Neural cell (in vitro differentiated cells): Measurements from ENCODE around the gene NME7. TPM values are rescaled to one million over a fixed set of nuclear protein-coding genes. Genes with fewer than 3 reads are reported as not detected.

Source experiments
- H2AFZ ChIP-seq: fragments of 200-600, 300-800 bp; sonication (generic), shearing (Covaris generic); 2 replicates; pipeline ENCODE4 v1.6.0; 2014; ENCODE audit warnings: low read depth, mild to moderate bottlenecking, antibody characterized with exemption, low read length, moderate library complexity
- H3F3A ChIP-seq: fragments of 200-600 bp; shearing (Covaris generic); 2 replicates; pipeline ENCODE4 v1.6.1; 2016; ENCODE audit warnings: mild to moderate bottlenecking, moderate library complexity, mixed read lengths, antibody characterized with exemption, low read length; ENCODE audit not compliant: insufficient read depth, poor library complexity, severe bottlenecking
- H3K27ac ChIP-seq: fragments of 200-600, 300-800 bp; sonication (generic), shearing (Covaris generic); 2 replicates; pipeline ENCODE4 v1.5.1; 2014; ENCODE audit warnings: mild to moderate bottlenecking, low read length, moderate library complexity
- H3K27me3 ChIP-seq: fragments of 300-800, 200-600 bp; sonication (generic), shearing (Covaris generic); 2 replicates; pipeline ENCODE4 v1.6.0; 2014; ENCODE audit warnings: mild to moderate bottlenecking, low read depth, low read length, moderate library complexity; ENCODE audit not compliant: insufficient read depth
- H3K36me3 ChIP-seq: fragments of 300-800, 200-600 bp; sonication (generic), shearing (Covaris generic); 2 replicates; pipeline ENCODE4 v1.5.1; 2014; ENCODE audit warnings: mild to moderate bottlenecking, antibody characterized with exemption, low read length, moderate library complexity; ENCODE audit not compliant: insufficient read depth
- H3K4me2 ChIP-seq: fragments of 300-800, 200-600 bp; sonication (generic), shearing (Covaris generic); 2 replicates; pipeline ENCODE4 v1.6.0; 2014; ENCODE audit warnings: mild to moderate bottlenecking, low read length
- H3K4me3 ChIP-seq: fragments of 300-800, 200-600 bp; sonication (generic), shearing (Covaris generic); 2 replicates; pipeline ENCODE4 v1.5.1; 2014; ENCODE audit warnings: mild to moderate bottlenecking, low read length, moderate library complexity
- H3K79me2 ChIP-seq: fragments of 200-600 bp; shearing (Covaris generic); replicated peaks from 2 replicates; pipeline ENCODE4 v1.6.0; 2014; ENCODE audit warnings: mild to moderate bottlenecking, low read length, moderate library complexity; ENCODE audit not compliant: insufficient read depth
- H3K9ac ChIP-seq: fragments of 300-800, 200-600 bp; sonication (generic), shearing (Covaris generic); 2 replicates; pipeline ENCODE4 v1.6.1; 2016; ENCODE audit warnings: mild to moderate bottlenecking, low read length, mixed read lengths
- H3K9me2 ChIP-seq: fragments of 200-600 bp; shearing (Covaris generic); 2 replicates; pipeline ENCODE4 v1.6.1; 2016; ENCODE audit warnings: mild to moderate bottlenecking, low read length, mixed read lengths; ENCODE audit not compliant: insufficient read depth
- H3K9me3 ChIP-seq: fragments of 200-600, 300-800 bp; sonication (generic), shearing (Covaris generic); 2 replicates; pipeline ENCODE4 v1.6.1; 2016; ENCODE audit warnings: mild to moderate bottlenecking, mixed run types, low read length, moderate library complexity, mixed read lengths
- H4K20me1 ChIP-seq: fragments of 200-600 bp; shearing (Covaris generic); 2 replicates; pipeline ENCODE4 v1.6.1; 2016; ENCODE audit warnings: mild to moderate bottlenecking, mixed run types; ENCODE audit not compliant: insufficient read depth
- CTCF ChIP-seq: fragments of 450-650 bp; IDR thresholded peaks from 2 replicates; pipeline ENCODE4 v1.5.1; 2014; ENCODE audit warnings: antibody characterized with exemption, mild to moderate bottlenecking, moderate library complexity; ENCODE audit not compliant: poor library complexity, severe bottlenecking
- EP300 ChIP-seq: fragments of 450-650 bp; conservative IDR thresholded peaks from 2 replicates; pipeline ENCODE4 v1.6.1; 2014; ENCODE audit warnings: antibody characterized with exemption, mild to moderate bottlenecking, moderate library complexity; ENCODE audit not compliant: poor library complexity, severe bottlenecking
- EZH2 ChIP-seq: fragments of 200-600, 300-800 bp; shearing (Covaris generic), sonication (generic); IDR thresholded peaks from 2 replicates; pipeline ENCODE4 v1.6.1; 2014; ENCODE audit warnings: antibody characterized with exemption, low read length, borderline replicate concordance, mild to moderate bottlenecking; ENCODE audit not compliant: insufficient read depth, poor library complexity, severe bottlenecking
- MXI1 ChIP-seq: fragments of 450-650 bp; conservative IDR thresholded peaks from 2 replicates; pipeline ENCODE4 v1.6.1; 2014; ENCODE audit warnings: antibody characterized with exemption, mild to moderate bottlenecking; ENCODE audit not compliant: poor library complexity, severe bottlenecking
- POLR2AphosphoS5 ChIP-seq: IDR thresholded peaks from 2 replicates; pipeline ENCODE4 v1.6.1; 2012
- RAD21 ChIP-seq: fragments of 450-650 bp; conservative IDR thresholded peaks from 2 replicates; pipeline ENCODE4 v1.6.1; 2014; ENCODE audit warnings: antibody characterized with exemption, mild to moderate bottlenecking, moderate library complexity
- REST ChIP-seq: IDR thresholded peaks from 2 replicates; pipeline ENCODE4 v1.6.1; 2012; ENCODE audit warnings: borderline replicate concordance
- SMC3 ChIP-seq: fragments of 450-650 bp; conservative IDR thresholded peaks from 2 replicates; pipeline ENCODE4 v1.6.1; 2014; ENCODE audit warnings: antibody characterized with exemption, mild to moderate bottlenecking, moderate library complexity; ENCODE audit not compliant: poor library complexity
- TAF1 ChIP-seq: IDR thresholded peaks from 2 replicates; pipeline ENCODE4 v1.6.1; 2012; ENCODE audit warnings: low read depth
- polyA plus RNA-seq: library from polyadenylated mRNA; depleted of rRNA; stranded (reverse); fragments of >200 nt; gene quantifications from 2 replicates; pipeline ENCODE4 v1.2.3, GENCODE V29; 2014

NME7 gene
- polyA plus RNA-seq, 1 donor from 2014 or later, result 42.4 TPM

- Histone ChIP-seq H3K9ac (no peak overlapping the region), H3K27ac (no peak overlapping the region), H2AFZ (no peak overlapping the region), H3K9me2 (no peaks in the 10 kb centered on the region), H3K79me2 (peaks cover 19% of the 10 kb centered on the region), H3F3A (no peaks in the 10 kb centered on the region), H3K36me3 (no peaks in the 10 kb centered on the region), H3K4me3 (no peak overlapping the region), H3K9me3 (no peaks in the 10 kb centered on the region), H3K27me3 (no peaks in the 10 kb centered on the region), H4K20me1 (no peaks in the 10 kb centered on the region), H3K4me2 (no peak overlapping the region)
- TF ChIP-seq RAD21, result no peak
- no peak for TF ChIP-seq CTCF
- TF ChIP-seq EP300, result no peak
- TF ChIP-seq SMC3, result no peak
- no peak for TF ChIP-seq REST
- TF ChIP-seq EZH2, result no peak
- TF ChIP-seq MXI1, result no peak
- no peak for TF ChIP-seq POLR2AphosphoS5
- no peak for TF ChIP-seq TAF1
These were observed 41.2 kb downstream of the NME7 start for GRCh38 chr1:169326261-169326955.

DNA sequence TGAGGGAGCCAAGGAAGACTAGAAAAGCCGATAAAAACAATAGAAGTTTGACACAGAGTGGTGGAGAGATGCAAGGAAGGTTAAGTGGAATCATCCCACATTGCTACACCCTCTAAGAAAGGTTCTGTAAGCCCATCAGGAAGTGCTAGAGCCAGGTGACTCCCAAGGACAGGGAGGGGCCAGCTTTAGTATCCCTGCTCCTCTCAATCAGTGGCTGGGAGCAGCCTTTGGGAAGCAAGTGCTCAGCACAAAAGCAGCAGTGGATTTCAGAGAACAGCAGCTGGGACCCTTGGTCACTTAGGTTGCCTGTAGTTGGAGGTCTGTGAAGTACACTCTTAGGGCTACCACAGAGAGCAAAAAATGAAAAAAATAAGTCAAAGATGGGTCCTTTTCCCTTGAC is 42.5 kb downstream of the NME7 start:
- Histone ChIP-seq H3K79me2 (peaks cover 12% of the 10 kb centered on the region), H3K4me2 (no peak overlapping the region), H3K27me3 (no peaks in the 10 kb centered on the region), H3K36me3 (no peaks in the 10 kb centered on the region), H4K20me1 (no peaks in the 10 kb centered on the region), H3K9me3 (no peaks in the 10 kb centered on the region), H3K4me3 (no peak overlapping the region), H2AFZ (no peak overlapping the region), H3K27ac (no peak overlapping the region), H3K9ac (no peak overlapping the region), H3F3A (no peaks in the 10 kb centered on the region), H3K9me2 (no peaks in the 10 kb centered on the region)
- TF ChIP-seq POLR2AphosphoS5, result no peak
- no peak for TF ChIP-seq MXI1
- no peak for TF ChIP-seq EZH2
- TF ChIP-seq REST, result no peak
- no peak for TF ChIP-seq EP300
- TF ChIP-seq RAD21, result no peak
- no peak for TF ChIP-seq SMC3
- TF ChIP-seq CTCF, result no peak
- no peak for TF ChIP-seq TAF1
